SK-N-DZ (cell line): Measurements from ENCODE around the gene PHF21B.
"Not testable (repeated sequence)": the region's sequence is repeated elsewhere in the genome, so short reads cannot be mapped to it uniquely, and the experiment has no call there.

Source experiments
- DNase-seq: peaks from one replicate; pipeline ENCODE4 v3.0.0-alpha.2; 2015; ENCODE audit warnings: low spot score

The PHF21B gene

DNA sequence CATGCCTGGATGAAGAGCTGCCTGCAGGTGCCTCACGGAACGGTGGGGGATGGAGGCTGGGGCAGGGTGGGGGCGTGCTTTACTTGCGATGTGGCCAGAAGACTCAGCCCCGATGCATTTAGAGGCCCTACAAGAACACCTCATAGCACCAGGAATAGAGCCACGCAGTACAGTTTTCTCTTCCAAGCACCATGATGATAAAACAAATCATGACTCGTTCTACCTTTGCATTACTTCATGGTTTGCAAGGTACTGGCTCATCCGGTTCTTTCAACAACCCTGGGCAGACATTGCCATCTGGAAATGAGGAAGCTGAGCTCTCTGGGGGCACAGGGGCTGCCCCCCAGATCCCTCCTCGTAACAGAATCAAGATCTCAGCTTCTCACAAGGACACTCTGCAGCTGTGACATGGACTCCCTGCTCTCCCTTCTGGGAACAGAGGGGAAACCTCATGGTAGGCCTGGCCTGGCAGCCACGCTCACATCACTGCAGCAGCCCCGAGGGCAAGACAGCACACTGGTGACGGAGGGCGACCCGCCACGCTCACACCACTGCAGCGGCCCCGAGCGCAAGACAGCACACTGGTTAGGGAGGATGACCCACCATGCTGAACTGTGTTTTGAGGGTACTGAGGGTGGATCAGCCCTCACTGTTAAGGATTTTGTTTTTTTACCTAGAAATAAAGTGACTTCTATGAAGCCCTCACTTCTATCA, 46.9 kb downstream of the PHF21B start:
- no peak for DNase-seq

DNA sequence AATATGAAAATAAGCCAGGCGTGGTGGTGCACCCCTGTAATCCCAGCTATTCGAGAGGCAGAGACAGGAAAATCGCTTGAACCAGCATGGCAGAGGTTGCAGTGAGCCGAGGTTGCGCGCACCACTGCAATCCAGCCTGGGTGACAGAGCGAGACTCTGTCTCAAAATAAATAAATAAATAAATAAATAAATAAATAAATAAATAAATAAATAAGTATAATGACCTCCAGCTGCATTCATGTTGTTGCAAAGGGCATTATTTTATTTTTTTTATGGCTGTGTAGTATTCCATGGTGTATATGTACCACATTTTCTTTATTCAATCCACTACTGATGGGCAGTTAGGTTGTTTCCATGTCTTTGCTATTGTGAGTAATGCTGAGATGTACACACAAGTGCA, 48.1 kb downstream of the PHF21B start:
- DNase-seq: not testable (repeated sequence)

DNA sequence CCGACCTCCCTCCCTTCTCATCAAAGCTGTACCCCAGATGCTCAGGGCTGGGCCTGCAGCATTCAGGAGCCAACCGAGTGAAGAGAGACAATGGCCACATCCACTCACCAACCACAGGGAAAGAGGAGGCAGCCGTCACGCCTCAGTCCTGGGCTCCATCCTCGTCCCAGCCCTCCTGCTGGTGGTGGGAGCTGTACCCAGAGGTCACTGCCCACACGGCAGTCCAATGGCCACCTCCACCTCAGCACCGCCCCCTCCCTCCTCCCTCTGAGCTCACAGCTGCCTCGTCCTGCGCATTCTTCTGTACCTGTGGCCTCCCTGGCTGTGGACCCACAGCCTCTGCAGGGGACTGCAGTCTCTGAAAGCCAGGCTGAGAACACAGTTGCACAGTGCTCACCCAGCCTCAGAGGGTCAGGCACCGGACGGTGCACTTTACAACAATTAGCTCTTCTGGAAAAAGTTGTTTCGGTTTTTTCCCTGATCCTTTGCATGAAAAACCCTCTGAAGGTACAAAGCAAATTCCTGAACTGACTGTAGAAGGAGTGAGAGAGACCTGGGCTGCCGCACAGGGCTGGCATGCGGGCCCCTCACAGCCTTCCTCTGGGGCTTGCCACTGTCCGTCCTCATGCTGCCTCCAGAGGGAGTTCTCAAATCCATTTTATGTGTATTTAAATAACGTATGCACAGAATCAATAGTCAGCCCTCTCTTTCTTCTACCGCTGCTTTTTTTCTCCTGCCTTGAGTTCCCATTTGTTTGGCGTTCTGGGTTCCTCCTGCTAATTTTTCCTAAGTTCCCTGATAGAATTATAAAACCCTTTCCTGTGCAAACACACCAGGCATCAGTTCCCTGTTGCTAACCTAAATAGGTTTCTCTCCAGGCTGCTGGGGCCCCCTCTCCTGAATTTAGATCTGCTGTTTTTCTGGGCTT, 52.7 kb downstream of the PHF21B start:
- DNase-seq: no peak

DNA sequence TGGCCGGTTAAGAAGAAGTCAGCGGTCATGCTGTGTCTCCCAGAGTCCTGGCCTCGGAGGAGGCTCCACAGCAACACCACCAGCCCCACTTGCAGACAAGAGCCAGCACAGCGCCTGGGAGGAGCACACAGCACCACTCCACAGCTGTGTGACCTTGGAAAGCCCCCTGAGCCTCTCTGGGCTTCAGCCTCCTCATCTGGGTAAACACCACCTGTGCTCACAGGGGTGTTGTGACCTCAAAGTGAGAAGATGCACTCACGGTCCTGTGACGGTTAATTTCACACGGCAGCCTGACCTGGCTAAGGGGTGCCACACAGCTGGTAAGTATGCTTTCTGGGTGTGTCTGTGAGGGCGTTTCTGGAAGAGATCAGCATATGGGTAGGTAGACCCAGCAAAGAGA, 54.7 kb downstream of the PHF21B start:
- DNase-seq: no peak

DNA sequence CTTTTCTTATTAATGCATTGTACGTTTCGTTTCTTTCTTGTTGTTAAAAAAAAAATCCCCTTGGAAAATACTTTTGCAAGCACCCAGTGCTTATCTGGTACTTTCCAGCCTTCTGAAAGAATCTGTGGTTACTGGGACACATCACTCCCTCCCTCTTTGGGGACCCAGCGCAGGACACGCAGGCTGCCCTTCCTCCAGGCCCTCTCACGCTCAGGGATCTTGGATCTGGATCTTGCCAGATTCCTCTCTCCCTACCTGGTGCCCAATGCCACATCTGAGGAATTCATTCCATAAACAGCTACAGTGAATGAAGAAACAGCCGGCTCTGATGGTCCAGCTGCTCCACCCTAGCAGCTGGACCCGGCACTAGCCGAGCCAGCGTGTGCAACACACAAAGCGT, 55.7 kb downstream of the PHF21B start:
- DNase-seq: no peak

DNA sequence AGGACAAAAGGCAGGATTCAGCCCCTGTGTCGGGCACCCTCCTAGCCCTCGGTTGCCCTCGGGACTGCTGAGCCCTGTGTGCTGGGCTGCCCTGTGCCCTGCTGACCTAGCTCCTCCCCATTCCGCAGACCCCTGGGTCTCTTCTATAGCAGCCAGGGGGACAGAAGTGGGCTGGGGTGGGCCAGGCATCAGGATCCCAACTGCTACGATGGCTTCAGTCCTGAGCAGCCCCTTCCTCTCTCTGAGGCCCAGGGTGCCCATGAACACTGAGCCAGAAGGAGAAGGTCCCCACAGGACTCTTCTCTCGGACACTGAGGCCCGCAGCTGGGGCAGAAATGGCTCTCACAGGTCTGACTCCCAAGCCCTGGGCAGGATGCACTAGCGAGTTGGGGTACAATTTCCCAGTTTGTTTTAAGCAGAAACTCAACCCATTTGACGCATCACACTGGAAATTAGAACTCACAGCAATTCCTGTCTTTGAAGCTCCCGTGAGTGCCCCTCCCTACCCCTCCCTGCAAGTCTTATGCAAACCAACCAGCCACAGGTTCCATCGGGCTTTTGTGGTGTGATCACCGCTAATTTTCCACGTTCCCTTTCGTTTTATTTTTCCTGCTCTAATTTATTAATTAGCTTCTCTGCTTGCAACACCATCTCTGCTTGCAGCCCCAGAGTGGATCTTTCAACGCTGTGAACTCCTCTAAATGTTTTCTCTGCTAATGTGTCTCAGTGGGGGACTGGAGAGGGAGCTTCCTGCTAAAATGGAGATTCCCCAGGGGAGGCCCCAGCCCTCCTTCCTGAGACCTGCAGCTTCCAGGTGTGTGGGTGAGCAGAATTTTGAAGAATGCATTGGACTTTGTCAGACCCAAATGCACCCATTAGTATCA, 56.7 kb downstream of the PHF21B start:
- DNase-seq: no peak

DNA sequence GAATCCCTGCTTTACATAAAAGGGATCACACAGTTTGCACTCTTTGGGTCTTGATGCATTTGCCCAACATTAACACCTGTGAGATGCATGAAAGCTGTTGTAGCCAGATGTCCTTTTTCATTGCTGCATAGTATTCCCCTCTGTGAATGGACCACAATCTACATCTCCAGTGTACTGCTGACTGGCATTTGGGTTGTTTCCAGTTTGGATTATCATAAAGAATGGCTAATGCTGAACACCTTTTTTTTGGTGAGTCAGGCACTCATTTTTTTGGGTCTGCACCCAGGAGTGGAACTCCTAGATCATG, 58.3 kb downstream of the PHF21B start:
- DNase-seq: no peak

DNA sequence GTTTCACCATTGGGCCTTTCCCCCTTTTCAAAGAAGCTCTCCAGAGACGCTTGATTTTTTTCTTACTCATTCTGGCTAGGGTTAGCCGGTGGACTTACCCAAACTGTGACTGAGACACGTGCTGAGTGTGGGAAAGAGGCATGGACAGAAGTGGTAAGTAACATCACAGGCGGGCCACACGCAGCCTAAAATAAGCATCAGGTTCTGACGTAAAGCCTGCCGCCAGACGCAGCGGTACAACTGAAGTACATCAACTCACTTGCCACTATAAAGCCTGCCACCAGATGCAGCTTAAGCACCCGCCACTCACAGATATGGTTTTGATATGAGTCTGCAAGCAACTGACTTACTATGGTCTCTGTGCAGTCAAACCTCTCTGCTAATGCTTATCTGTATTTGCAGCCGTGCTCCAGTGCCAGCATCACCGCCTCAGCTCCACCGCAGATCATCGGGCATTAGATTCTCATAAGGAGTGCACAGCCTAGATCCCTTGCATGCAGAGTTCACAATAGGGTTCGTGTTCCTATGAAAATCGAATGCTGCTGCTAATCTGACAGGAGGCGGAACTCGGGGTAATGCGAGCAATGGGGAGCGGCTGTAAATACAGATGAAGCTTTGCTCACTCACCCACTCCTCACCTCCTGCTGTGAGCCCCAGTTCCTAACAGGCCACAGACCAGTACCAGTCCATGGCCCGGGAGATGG, 58.8 kb downstream of the PHF21B start:
- no peak for DNase-seq

DNA sequence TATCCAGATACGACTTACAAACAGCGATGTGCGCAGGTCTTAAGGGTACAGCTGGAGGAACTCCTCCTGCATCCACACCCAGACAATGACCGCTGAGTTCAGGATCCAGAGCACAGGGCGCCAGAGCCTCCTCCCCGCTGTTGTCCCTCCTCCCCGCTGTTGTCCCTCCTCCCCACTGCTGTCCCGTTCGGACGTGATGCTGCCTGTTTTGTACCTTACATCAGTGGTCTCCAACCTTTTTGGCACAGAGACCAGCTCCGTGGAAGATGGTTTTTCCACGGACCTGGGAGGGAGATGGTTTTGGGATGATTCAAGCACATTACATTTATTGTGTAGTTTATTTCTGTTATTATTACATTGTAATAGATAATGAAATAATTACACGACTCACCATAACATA, 62.0 kb downstream of the PHF21B start:
- DNase-seq: no peak

DNA sequence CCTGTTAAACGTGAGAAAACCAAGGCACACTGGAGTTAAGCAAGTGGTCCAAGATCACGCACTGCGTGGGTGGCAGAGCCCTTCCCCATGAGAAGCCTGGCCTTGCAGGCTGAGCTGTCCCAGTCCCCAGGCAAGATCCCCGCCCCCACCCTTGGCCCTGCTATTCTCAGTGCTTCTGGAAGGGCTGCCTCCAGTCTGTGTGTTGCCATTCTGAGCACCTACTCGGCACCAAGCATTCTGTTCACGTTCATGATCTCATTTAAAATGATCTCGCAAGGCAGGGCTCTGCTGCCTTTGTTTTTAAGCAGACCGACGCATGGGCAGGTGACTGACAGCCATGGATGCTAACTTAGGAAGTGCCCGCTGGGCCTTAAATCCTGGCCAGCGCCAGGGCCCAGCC, 62.8 kb downstream of the PHF21B start:
- no peak for DNase-seq

DNA sequence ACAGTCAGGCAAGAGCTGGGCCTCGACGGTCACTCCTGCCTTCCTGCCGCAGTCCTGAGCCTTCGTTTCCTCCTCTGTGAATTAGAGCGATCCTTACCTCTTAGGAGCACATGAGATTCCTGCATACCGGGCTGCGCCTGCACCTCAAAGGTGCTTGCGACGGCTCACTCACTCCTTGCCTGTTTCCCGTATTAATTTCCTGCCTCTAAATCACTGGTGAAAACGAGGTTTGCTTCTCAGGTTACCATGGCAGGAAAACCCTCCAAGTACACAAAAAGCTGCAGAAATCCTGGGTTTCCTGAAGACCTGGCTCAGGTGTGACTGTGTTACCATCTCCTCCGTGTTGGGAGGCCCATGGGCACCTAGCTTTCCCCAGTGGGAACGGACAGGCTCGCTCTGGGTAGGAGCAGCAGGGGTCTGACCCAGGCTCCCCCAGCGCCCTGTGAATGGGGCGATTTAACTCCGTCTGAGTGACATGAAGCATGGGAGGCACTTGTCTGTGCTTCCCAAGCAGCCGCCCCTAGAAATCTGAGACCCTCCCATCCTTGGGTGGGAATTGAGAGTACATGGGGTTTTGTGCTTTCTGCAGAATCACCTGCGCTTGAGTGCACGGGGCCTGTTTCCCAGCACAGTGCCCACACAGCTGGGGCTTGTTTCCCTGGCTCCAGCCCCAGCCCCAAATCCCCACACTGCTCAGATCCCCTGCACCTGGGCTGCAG, 64.8 kb downstream of the PHF21B start:
- no peak for DNase-seq

DNA sequence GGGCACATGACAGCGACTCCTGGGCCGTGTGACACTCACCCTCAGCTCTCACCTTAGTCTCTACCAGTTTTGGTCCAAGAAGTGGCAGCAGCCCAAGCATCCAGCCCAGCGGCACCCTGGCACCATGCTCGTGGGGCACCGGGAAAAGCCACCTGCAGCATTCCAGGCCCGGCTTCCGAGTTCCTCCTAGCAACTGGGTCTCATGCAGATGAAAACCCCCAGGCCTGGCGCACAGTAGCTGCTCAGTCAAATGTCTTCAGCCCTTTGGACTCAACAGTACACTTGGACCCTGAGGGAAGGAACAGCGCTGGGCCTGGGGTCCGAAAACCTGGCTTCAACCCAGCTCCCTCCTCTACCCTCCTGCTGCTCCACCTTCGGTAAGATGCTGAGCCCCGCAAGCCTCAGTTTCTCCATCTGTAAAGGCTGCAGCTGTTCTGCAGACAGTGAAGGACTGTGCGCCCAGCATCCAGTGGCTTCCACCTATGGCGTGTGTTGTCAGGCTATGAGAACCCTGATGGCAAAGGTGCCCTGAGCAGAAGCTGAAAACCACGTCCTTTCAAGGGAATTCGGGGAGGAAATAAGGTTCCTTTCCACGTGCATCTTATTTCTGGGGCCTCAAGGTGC, 66.0 kb downstream of the PHF21B start:
- no peak for DNase-seq

DNA sequence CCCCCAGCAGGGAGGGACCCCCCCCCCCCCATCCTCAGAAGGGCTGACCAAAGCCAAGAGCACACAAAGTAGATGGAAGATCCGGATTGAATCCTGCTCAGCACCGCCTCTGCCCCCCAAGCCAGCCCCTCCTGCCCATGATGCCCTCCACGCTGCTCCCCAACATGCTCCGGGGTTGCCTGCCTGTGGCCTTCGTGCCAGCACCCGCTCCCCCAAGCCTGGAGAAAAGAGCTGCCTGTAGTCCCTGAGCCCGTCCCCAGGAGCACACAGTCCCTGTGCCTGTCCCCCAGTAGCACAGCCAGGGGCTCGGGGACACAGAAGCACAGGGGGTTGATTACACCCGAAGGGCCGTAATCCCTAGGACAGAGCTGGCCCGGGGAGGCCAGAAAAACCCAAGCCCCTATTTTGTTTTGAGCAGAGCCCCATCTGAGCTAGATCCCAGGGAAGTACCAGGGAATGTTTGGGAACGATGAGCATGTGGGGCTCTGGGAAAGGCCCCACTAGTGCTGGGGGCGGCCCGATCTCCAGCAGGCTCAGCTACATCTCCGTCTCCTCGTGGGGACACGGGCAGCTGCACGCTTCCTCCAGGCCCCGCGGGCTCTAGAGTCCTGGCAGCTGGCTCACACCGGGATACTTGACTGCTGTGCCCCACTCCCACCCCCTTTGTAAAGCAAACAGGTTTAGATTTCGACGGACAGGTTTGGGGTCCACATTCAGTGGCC, 66.7 kb downstream of the PHF21B start:
- DNase-seq: no peak

DNA sequence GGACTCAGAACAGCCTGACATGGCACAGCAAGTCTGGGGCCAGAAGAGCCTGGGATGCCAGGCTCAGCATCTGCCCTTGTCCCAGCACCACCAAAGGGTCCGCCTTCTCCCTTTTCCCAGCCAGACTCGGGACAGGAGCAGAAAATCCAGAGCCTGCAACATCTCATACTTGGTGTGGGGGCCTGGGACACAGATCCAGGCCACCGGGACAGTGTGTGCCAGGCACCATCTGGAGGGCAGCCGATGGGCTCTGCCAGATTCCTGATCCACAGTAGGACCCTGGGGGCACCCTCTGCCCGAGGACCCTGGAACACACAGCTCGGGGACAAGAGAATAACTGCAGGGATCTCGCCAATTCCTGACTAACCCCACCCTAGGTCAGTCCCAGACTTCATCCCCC, 67.7 kb downstream of the PHF21B start:
- DNase-seq: no peak

DNA sequence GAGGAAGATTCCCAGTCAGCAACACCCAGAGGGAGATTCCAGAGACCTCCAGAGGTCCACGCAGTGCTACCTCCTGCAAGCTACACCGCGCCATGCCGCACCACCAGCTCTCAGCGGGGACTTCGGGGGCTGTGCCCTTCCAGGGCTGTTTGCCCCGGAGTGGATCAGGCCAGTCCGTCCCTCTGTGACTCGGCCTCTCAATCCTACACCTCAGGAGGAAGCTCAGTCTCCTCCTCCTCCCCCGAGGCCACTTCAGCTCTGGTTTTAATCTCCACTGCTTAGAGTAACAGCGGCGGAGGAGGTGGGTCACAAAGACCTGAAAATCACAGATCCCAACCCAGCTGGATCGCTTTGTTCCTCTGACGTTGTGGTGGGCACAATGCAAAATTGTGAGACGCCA, 68.6 kb downstream of the PHF21B start:
- DNase-seq: no peak

DNA sequence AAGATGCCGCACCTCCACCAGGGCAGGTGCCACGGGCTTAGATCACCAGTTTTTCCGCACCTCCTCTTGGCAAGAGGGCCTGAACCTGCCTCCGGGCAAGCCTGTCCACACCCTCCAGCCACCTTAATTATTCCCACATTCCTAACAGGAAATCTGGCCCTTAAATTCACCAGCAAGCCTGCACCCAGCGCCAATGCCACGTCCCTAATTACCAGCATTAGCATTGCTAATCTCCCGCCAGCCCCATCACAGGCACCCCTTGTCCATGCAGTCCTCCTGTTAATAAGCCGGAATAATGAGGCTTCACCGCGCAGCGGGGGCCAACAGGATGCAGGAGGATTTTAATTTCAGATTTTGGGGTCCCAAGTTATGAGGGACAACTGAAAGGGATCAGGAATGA, 69.7 kb downstream of the PHF21B start:
- DNase-seq: no peak

DNA sequence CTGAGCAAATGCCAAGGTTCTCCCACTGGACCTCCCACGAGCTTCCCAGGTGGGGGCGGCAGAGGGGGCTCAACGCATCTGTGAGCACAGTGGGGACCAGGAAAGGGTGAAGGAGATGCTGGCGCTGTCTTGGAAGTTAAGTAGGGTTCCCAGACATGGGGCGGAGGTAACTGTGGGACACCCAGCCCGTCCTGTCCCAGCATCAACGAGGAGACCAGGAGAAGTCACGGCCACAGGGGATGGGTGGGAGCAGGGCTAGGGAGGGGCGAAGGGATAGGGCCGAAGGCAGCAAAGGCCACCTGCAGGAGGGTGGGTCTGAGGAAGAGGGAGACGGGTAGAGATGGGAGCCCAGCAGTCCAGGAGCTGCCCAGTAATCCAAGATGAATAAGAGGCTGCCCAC, 70.4 kb downstream of the PHF21B start:
- no peak for DNase-seq

DNA sequence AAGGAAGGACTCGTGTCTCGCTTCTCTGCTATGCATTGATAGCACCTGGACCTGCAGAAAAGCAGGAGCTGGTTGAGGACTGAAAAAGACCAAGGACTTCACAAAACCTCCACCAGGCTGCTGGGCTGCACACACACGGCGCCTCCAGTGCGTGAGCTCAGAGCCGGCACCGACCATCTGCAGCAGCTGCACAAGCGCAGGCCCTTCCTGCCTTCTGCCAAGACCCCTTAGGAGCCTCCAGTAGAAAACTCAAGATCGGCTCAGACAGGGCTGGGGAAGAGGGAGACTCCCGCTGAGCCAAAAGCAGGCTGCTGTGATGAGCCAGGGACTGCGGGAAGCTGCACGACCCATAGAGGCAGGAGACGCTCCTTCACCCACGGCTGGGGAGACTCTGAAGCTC, 70.9 kb downstream of the PHF21B start:
- DNase-seq: no peak

DNA sequence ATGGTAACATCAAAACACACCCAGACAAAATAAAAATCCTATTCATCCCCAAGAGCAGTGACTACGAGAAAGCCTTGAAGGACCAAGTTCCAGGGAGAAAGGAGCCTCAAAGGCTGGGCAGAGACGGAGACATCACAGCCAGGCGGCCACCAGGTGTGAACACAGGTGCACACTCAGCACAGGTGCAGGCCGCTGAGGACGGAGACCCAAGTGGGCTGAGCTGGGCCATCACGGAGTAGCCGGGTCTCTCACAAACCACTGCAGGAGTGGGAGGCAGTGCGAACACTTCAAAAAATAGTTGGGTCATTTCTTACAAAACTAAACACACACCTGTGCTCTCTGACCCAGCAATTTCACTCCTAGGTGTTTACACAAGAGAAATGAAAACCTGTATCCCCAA, 72.6 kb downstream of the PHF21B start:
- DNase-seq: no peak

DNA sequence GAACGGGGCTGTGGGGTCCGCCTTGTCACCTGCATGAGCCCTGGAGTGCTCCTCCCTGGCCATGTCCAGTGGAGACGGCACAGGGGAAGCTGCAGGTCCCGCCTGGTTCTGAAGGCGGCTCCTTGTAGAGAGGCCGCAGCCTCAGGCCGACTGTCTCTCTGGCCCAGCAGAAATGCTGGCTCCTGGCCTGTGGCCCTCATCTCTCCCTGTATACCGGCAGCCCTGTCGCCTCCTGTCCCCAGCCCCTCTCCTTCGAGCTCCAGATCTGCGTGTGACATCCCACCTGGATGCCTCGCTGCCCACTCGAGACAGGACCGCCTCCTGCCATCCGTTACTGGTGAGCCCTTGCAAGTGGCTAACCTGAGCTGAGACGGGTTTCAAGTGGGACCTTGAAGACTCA, 73.6 kb downstream of the PHF21B start:
- no peak for DNase-seq
